Ureter (tissue), 1 donor: ENCODE data around the gene PARD6G. TPM values are rescaled to one million over a fixed set of nuclear protein-coding genes. Genes with fewer than 3 reads are reported as not detected.
"Not testable (repeated sequence)": the region's sequence is repeated elsewhere in the genome, so short reads cannot be mapped to it uniquely, and the experiment has no call there.

Experiments
- DNase-seq: peaks from one replicate; pipeline ENCODE4 v3.0.0-alpha.2; 2020; ENCODE audit warnings: low spot score
- total RNA-seq: library from RNA; stranded (reverse); gene quantifications from one replicate; pipeline ENCODE4 v1.2.4, GENCODE V29; 2023
- donor health status: DM: yes; HTN: yes; CAD: no.

The PARD6G gene, protein sequence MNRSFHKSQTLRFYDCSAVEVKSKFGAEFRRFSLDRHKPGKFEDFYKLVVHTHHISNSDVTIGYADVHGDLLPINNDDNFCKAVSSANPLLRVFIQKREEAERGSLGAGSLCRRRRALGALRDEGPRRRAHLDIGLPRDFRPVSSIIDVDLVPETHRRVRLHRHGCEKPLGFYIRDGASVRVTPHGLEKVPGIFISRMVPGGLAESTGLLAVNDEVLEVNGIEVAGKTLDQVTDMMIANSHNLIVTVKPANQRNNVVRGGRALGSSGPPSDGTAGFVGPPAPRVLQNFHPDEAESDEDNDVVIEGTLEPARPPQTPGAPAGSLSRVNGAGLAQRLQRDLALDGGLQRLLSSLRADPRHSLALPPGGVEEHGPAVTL
- total RNA-seq = 26.4 TPM

DNA sequence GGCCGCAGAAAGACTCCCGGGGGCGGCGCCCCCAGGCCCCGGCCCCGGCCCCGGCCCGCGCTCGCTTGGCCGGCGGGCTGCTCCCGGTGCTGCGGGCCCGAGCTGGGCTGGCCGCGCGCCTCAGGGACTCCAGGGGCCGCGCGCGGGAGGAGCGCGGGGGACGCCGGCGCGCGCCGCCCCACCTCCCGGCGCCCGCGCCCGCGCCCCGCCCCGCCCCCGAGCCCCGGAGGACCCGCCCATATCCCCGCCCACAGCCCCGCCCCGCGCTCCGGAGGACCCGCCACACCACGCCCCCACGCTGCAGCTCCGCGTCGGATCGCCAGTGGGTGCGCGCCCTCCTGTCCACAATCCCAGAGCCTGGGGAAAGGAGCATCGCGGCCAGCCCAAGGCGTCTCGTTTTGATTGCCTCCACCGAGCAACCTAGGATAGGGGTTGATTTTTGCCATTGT, at the start of gene PARD6G:
TSS of gene PARD6G (minus strand) at position 122 of the 449 bp plus-strand sequence. CDS start 166 bp downstream, outside the sequence.
- DNase-seq = peak; percentile 88

DNA sequence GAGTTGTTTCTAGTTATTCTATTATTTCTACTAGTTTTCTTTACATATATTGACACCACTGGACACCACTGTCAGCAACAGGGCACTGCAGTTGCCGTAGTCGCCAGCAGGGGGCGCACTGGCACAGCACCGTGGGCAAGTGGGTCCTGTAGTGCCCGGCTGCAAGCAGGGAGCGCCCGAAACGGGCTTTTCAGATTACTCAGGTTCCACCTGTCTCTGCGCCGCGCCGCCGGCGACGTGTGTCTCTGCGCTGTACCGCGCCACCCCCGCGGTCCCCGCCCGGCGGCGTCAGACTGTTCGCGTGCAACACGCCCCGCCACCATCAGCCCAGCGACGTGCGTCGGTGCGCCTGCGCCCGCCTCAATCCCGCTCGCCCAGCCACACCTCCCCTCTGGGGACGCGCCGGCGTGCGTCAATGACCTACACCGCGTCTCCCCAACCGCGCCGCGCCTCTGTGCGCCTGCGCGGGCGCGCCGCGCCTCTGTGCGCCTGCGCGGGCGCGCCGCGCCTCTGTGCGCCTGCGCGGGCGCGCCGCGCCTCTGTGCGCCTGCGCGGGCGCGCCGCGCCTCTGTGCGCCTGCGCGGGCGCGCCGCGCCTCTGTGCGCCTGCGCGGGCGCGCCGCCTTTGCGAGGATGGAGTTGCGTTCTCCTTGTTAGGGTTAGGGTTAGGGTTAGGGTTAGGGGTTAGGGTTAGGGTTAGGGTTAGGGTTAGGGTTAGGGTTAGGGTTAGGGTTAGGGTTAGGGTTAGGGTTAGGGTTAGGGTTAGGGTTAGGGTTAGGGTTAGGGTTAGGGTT, 15.1 kb upstream of the PARD6G start:
- DNase-seq = not testable (repeated sequence)

DNA sequence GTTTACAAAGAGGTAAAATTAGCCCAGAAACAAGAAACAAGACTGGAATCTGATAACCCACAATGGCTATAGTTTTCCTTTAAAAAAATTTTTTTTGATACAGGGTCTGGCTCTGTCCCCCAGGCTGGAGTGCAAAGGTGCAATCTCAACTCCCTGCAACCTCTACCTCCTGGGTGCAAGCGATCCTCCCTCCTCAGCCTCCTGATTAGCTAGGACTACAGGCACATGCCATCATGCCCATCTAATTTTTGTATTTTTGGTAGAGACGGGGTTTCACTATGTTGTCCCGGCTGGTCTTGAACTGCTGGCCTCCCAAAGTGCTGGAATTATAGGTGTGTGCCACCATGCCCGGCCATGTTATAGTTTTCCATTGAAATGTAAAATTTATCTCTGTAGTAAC, 12.3 kb upstream of the PARD6G start:
- DNase-seq = no peak

- DNase-seq = no peak
These were observed 11.3 kb upstream of the PARD6G start for GRCh38 chr18:80258640-80259039.

- peak; percentile 77 for DNase-seq
These were observed 10.5 kb upstream of the PARD6G start for GRCh38 chr18:80257579-80258543.

GRCh38 chr18:80254971-80255500, 7.7 kb upstream of the PARD6G start:
- DNase-seq = no peak

GRCh38 chr18:80253871-80254492, 6.7 kb upstream of the PARD6G start:
- no peak for DNase-seq

DNA sequence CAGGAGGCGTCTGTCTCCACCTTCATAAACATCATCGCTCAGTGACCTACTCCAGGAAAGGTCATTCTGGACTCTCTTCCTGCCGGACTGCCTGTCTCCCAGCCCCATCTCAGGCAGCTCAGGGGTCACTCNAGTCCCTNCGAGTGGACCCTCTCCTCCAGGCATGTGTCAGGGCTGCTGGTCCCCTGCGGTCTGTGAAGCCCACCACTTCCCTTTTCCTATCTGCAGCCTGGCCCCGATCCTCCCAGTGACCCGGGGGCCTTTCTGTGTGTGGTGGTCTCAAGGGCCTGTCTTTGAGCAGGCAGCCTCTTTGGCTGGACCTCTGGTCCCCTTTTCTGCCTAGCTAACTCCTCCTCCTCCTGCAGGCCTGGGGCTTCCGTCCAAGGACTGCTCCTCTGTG, 5.9 kb upstream of the PARD6G start:
- DNase-seq = no peak

- DNase-seq = no peak
These were observed 4.8 kb upstream of the PARD6G start for GRCh38 chr18:80252136-80252535.

GRCh38 chr18:80251700-80252099, 4.4 kb upstream of the PARD6G start:
- no peak for DNase-seq

DNA sequence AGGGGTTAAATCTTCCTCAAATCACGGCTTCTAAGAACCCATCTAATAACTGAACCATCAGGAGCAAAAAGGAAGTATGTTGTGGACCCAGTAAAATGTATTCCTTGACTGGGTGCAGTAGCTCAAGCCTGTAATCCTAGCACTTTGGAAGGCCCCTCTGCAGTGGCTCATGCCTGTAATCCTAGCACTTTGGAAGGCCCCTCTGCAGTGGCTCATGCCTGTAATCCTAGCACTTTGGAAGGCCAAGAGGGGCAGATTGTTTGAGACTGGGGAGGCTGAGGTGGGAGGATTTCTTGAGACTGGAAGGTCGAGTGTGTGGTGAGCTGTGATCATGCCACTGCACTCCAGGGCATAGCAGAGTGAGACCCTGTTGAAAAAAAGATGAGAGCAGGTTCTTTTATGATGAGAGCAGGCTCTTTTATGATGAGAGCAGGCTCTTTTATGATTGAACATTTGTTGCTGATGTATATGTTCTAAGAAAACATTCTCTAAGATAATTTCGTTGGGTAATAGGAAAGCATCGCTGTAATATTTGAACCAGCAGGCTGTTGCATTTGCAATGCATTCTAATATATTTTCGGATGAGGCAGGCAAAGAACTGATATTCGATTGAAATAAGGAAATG, 3.5 kb upstream of the PARD6G start:
- no peak for DNase-seq

DNA sequence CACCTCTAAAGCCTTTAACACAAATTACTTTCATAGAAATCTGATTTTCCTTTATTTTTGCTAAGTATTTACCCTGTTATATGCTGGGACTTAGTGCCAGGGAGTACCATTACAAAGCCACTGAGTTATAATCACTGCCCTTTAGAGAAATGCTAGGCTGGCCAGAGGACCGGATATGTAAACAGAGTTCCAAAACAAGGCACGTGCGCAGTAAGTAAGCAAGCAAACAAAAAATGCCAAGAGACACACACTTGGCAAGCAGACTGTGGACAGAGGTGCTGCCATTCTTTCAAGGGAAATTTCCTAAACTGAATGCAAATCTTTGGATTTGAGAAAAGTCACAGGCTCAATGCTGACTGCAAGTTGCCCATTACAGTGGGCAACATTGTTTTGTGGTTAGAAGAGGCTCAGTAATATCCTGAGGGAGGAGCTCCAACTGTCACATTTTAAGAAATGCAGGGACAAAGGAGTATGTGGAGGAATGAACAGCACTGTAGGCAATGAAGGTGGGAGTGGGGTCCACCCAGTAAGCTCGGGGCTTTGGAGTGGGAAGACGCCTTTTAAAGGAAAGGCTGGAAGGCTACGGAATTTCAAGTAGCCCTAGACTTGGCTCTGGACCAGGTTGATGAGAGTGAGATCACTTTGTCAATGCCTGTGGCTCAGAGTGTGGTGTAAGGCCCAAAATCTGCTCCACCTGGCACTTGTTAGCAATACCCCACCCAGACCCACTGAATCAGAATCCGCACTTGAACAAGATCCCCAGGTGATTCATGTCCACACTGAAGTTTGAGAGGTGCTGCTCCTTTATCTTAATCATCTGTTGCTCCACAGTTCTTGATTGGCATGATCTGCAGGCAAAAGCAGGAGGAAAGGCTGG, 2.1 kb upstream of the PARD6G start:
- DNase-seq = no peak

DNA sequence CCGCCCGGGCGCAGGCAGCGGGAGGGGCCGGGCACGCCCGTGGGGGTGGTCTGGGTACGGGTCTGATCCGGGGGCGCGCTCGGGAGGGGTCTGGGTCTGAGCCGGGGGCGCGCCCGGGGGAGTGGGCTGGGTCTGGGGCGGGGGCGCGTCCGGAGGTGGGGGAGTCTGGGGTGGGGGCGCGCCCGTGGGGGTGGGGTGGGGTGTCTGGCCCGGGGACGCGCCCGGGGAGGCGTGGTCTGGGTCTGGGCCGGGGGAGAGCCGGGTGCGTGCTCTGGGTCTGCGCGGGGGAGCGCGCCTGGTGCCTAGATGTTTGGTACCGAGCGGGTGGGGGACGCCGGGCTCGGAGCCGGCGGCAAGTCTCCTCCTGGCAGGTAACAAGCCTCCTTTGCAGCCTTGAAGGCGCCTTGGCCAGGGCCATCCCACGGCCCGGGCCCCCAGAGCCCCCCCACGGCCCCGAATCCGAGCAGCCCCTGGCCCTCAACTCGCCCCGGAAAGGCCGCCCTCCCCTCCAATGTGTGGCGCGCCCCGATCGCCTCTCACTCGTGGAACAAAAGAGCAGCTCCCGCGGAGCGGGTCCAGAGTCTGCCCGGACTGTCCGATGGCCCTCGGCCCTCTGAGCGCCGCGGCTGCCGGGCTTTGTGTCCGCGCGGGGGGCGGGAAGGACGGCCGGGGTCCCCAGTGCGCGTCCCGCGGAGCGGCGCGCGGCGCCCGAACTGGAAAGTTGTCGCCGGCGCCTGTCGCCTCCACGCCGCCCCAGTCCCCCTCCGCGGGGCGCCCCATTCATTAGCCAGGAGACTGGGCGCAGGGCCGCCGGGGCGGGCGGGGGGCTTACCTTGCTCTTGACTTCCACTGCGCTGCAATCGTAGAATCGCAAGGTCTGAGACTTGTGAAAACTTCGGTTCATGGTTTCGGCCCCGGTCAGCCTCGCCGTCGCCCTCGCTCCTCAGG, 595 bp downstream of the PARD6G start:
- DNase-seq = peak; percentile 61

DNA sequence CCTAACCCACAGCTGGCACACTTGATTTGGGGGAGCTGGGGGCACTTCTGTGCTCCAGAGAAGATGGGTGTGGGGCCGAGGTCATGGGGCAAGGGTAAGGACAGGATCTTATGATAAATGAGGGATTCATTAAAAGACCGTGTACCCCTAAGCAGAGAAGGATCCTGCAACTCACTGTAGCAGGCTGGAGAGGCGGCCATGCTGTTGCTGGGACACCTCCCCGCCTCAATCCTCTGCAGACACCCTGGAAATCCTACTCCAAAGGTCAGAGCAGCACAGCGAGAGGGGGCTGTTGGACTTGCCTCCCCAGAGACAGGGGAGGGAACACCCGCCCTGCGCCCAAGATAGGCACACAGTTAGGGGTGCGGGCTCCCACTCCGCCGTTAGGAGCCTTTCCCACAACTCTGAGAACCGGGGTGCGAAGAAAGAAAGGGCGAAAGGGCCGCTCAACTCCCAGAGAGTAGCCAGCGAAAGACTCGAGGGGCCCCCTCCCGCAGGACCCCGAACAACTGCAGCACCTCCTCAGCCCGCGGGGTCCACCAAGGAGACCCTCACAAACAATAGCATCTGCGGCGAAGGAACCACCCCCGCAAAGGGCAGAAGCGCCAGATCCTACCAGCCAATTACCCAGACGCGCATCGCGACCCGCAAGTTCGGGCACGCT, 1.4 kb downstream of the PARD6G start:
- peak; percentile 63 for DNase-seq

DNA sequence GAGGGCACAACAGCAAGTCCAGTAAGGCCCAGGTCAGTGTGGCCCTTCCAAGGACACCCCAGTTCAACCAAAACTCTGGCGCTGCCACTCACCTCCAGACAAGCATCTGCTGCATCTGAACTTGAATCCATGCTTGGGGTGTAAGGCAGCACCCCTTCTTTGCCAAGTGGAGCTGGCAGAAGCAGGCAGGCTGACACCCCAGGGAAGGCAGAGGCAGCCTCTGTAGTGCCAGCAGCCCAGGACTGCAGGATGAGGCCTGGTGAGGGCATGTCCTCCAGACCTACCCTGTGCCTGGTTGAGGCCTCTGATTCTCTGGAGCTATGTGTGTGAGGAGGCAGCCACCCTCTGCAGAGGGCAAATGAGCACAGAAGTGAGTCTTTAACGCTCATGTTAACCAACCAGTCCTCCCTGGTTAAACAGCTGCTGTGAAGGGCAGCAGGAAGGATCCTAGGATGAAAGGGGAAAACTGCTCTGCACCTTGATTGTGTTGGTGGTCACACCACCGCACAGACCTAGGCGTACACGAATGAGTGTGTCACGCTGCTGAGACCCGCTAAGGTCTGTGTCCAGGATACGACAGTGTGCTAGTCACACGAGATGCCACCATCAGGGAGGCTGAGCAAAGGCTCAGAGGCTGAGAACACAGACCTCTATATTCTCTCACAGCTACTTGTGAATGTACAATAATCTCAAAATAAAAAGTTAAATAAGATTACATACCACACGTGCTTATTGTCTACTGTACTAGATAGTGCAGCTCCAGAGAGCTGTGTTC, 2.2 kb downstream of the PARD6G start:
- DNase-seq = no peak

DNA sequence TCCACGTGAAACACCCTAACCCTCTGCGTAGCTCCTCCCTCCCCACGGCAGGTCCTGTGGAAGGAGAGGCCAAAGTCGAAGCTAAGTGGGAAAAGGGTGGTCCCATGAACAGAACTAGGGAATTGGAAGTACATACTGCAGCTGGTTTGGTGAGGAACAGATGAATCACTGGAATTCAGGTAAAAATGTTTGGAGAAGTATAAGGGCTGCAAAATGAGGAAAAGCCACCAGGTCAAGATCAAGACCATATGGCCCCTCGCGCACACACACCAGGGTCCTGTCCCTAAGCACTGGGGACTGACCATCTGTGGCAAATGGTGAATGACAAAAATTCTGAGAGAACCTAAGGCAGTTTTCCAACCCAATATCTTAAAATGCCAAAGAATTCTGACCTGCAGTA, 3.1 kb downstream of the PARD6G start:
- DNase-seq = no peak

DNA sequence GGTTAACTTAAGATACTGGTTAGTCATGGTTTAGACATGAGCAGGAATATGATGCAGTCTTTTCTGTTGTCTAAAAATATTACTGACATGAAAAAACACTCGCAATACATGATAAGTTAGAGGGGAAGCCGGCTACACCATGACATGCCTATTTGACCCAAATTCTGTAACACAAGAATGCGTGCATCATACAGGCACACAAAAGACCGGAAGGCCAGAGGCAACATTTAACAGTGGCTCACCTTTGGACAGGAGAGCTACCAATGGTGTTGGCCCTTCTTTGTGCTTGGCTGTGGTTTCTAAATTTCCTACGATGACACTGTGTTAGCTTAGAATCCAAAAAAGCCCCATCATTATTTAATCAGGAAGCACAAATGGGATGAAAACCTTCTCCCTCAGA, 4.1 kb downstream of the PARD6G start:
- no peak for DNase-seq
